Astrocyte of the spinal cord (primary cell): ENCODE measurements around the gene ZNF655.
"Not testable (repeated sequence)": the region's sequence is repeated elsewhere in the genome, so short reads cannot be mapped to it uniquely, and the experiment has no call there.

Experiments
- DNase-seq: peaks from one replicate; pipeline ENCODE4 v3.0.0; 2011; ENCODE audit warnings: low read depth, low spot score
- H3K4me3 ChIP-seq: 2 replicates; pipeline ENCODE4 v1.5.1; 2011; ENCODE audit warnings: low read depth, mild to moderate bottlenecking, low read length, moderate library complexity
- in situ Hi-C: cut with HindIII; loops from 2 replicates; pipeline ENCODE4 v1.10.0; 2017; ENCODE audit warnings: low sequenced_read_pairs
- TF ChIP-seq, protein P1 (sequence below): IDR thresholded peaks from 2 replicates; pipeline ENCODE4 v1.5.1; 2012; ENCODE audit warnings: low read depth, mild to moderate bottlenecking, low read length, inconsistent platforms

ZNF655 gene

DNA sequence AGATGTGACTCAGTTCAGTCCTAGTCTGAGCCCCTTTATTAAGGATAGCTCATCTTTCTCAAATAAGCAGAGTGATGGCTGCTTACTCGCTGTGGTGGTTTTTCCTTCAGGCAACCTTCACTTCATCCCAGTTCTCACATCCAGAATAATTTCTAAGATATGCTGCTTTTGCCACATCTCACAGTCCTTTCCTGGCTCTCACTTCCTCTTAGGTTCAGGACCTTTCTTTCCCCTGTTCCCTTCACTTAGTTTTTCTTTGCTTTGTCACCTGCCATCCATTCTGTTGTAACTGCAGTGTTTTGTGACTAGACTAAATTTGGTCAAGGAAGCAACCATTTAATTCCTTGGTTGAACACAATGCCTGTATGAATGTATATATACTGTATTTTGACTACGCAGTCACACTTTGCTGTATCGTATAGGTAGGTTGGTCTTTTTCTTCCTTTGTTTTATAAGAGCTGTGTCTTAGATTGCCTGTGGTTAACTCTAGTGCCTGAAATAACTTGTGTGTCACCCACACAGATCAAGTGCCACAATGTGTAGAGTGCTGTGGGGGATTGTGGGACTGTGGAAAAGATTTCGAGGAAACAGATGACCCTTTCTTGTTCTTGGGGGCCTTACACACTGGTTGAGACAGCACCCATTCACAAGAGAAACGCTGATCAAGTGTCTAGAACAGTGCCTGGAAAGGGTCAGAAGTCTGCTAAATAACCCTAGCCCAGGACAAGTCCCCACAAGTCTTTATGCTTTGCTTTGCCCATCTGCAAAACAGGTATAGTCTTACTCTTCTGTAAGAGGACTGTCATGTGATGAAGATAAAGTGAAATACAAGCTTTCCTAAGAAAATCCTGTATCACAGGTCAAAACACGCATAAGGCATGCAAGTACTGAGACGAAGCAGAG, 2.6 kb downstream of the ZNF655 start:
- in situ Hi-C loops, result no loop called here
- no peak overlapping the region for H3K4me3 ChIP-seq
- TF ChIP-seq, protein P1, sequence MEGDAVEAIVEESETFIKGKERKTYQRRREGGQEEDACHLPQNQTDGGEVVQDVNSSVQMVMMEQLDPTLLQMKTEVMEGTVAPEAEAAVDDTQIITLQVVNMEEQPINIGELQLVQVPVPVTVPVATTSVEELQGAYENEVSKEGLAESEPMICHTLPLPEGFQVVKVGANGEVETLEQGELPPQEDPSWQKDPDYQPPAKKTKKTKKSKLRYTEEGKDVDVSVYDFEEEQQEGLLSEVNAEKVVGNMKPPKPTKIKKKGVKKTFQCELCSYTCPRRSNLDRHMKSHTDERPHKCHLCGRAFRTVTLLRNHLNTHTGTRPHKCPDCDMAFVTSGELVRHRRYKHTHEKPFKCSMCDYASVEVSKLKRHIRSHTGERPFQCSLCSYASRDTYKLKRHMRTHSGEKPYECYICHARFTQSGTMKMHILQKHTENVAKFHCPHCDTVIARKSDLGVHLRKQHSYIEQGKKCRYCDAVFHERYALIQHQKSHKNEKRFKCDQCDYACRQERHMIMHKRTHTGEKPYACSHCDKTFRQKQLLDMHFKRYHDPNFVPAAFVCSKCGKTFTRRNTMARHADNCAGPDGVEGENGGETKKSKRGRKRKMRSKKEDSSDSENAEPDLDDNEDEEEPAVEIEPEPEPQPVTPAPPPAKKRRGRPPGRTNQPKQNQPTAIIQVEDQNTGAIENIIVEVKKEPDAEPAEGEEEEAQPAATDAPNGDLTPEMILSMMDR, result no peak
- no peak for DNase-seq

DNA sequence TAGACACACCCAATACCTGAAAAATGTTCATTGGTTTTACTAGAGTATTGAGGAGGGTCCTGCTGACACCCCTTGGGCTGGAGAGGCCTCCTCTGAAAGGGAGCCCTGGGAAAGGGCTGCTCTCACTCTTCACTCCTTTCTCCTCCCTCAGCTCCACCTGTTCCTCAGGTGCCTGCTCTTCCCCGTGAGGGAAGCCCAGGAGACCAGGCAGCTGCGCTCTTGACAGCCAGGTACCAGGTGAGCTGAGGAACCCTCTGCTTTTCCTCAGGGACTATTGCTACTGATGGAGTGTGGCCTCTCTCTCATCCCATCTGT, 3.3 kb downstream of the ZNF655 start:
- no peak for DNase-seq
- in situ Hi-C loops, result no loop called here
- no peak overlapping the region for H3K4me3 ChIP-seq
- TF ChIP-seq, protein P1, result no peak

DNA sequence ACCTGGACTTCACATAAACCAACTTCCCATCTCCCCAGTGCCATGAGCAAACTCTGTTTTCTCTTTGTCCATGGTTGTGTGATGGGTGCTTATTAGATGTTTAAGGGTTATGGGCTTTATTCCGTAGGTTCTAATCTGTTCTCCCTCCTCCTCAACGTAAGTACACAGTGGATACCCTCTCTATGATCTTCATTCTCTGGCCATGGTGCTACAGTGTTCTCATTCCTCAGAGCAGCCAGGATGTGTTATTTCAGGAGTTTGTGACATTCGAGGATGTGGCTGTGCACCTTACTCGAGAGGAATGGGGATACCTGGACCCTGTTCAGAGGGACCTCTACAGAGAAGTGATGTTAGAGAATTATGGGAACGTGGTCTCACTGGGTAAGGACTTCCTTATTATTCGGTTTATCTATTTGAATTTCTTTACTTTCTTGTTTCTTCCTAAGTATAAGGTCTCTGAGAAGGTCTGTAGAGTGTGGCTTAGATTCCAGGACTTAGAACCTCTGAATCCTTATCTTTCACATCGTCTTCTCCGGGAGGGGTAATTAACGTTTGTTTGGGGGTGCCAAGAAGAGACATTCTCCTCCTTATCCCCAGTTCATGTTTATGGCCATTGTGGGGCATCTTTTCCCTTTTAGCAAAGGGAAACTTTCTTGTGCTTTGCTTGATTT, 3.8 kb downstream of the ZNF655 start:
- H3K4me3 ChIP-seq, result no peak overlapping the region
- TF ChIP-seq, protein P1, result no peak
- in situ Hi-C loops, result no loop called here
- no peak for DNase-seq

DNA sequence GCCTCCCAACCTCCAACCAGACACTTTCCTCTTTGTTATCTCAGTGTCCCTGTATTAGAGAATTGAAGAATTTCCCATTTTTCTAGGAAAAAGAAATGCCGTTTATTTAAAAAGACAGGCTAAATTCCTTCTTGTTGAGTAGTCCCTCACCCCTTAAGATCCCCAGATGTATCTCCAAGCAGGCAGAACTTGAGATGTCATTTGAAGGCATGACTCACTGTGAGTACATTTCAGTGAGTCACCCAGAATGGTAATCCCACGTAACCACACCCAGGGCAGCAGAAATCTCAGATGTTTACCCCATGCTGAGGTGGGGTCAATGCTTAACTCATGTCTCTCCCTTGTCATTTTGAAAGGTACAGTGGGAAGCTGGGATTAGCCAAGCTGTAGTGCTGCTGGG, 4.4 kb downstream of the ZNF655 start:
- H3K4me3 ChIP-seq, result no peak overlapping the region
- in situ Hi-C loops, result no loop called here
- peak; percentile 98 for DNase-seq
- TF ChIP-seq, protein P1, result no peak

DNA sequence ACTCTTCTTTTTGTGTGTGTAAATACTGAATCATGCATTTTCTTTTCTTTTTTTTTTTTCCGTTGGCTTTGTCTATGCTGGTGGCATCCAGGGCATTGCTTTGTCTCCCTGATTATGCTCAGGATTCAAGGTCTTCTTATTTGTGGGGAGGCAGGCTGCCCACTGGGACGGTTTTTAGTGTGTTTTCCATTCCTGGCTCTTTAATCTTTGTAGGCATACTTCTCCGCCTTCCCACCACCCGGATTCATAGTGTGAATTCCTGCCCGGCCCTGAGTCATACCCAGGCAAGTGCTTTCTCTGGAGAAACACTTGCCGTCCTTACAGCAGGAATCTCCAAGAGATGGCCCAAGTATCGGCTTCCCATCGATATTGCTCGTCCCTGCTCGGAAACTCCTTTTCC, 5.2 kb downstream of the ZNF655 start:
- peak; percentile 85 for DNase-seq
- no peak overlapping the region for H3K4me3 ChIP-seq
- in situ Hi-C loops, result no loop called here
- TF ChIP-seq, protein P1, result no peak

DNA sequence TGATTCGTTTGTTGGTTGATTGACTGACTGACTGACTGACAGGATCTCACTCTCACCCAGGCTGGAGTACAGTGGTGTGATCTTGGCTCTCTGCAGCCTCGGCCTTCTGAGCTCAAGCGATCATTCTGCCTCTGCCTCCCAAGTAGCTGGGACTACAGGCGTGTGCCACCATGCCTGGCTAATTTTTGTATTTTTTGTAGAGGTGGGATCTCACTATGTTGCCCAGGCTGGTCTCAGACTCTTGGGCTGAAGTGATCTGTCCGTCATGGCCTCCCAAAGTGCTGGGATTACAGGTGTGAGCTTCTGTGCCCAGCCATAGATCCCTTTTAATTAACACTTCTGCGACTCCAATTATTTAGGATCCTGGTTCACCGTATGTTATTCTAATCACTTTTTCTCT, 10.3 kb downstream of the ZNF655 start:
- in situ Hi-C loops, H3K4me3 ChIP-seq, DNase-seq: not testable (repeated sequence)

DNA sequence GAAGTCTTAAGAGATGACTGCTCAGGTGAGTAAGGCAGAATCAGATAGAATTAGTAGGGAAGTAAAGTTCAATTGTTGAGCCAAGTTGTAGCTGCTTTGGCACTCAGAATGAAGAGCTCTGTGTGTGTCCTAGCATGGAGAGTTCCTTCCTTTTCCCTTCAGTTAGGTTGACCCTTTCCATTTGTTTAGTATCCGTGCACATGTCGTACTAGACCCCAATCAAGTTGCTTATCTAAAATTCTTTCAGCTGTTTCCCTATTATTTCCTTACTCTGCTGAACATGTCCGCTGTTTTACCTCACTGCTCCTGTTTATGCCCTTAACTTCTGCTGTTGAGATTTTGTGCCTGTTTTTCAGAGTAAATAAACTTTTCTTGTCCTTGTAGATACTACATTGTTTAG, 13.3 kb downstream of the ZNF655 start:
- DNase-seq, result no peak
- no peak overlapping the region for H3K4me3 ChIP-seq
- TF ChIP-seq, protein P1, result no peak
- in situ Hi-C loops, result no loop called here
